ENCODE data around the gene SLC13A3. TPM values are rescaled to one million over a fixed set of nuclear protein-coding genes. Genes with fewer than 3 reads are reported as not detected.

SLC13A3 gene
- total RNA-seq, 1 experiment from 2014 or later, result 1.3 TPM

- H3K36me3 ChIP-seq (ENCODE audit: insufficient read depth, low read length, poor library complexity, severe bottlenecking), result no peaks in the 10 kb centered on the region
- ChIA-PET CTCF (no interaction called here), POLR2A (ENCODE audit: low non-redundant PET) (no interaction called here)
- H3K27me3 ChIP-seq (replicated peaks; ENCODE audit: insufficient read depth, low read depth, low read length, poor library complexity), result peaks cover 5% of the 10 kb centered on the region
- intact Hi-C loops (cut with micrococcal nuclease; ENCODE audit: unreplicated experiment), result no loop called here
- no peak for DNase-seq (ENCODE audit: low spot score)
- no peaks in the 10 kb centered on the region for H3K9me3 ChIP-seq (ENCODE audit: low read depth, low read length, poor library complexity, severe bottlenecking)
- H3K4me3 ChIP-seq (ENCODE audit: low read depth, low read length, poor library complexity, severe bottlenecking), result no peak overlapping the region
- no TSS peak for BruUV-seq (replicated peaks)
- no peak overlapping the region for H3K27ac ChIP-seq (ENCODE audit: low read depth, low read length, poor library complexity, severe bottlenecking)
- TF ChIP-seq CTCF (conservative IDR thresholded peaks at IDR 0.05; ENCODE audit: low read depth, low read length), result no peak
- TF ChIP-seq EZH2 (IDR thresholded peaks at IDR 0.05; ENCODE audit: borderline replicate concordance, low read depth, low read length, poor library complexity, severe bottlenecking), result no peak
- no peaks in the 10 kb centered on the region for H3K4me1 ChIP-seq (ENCODE audit: insufficient read depth, low read length, poor library complexity, severe bottlenecking)
Measured at GRCh38 chr20:46657618-46658017, 6.4 kb upstream of the SLC13A3 start.

GRCh38 chr20:46657137-46657536 lies 5.9 kb upstream of the SLC13A3 start:
- Histone ChIP-seq H3K9me3 (ENCODE audit: low read depth, low read length, poor library complexity, severe bottlenecking) (no peaks in the 10 kb centered on the region), H3K36me3 (ENCODE audit: insufficient read depth, low read length, poor library complexity, severe bottlenecking) (no peaks in the 10 kb centered on the region), H3K27ac (ENCODE audit: low read depth, low read length, poor library complexity, severe bottlenecking) (no peak overlapping the region), H3K4me1 (ENCODE audit: insufficient read depth, low read length, poor library complexity, severe bottlenecking) (no peaks in the 10 kb centered on the region), H3K27me3 (replicated peaks; ENCODE audit: insufficient read depth, low read depth, low read length, poor library complexity) (peaks cover 8% of the 10 kb centered on the region), H3K4me3 (ENCODE audit: low read depth, low read length, poor library complexity, severe bottlenecking) (no peak overlapping the region)
- ChIA-PET POLR2A (ENCODE audit: low non-redundant PET) (interaction anchor here (0.6 kb wide), 1 partner anchor 8 kb away, joined by 4 read pairs; no protein-coding TSS in a partner anchor), CTCF (no interaction called here)
- intact Hi-C loops (cut with micrococcal nuclease; ENCODE audit: unreplicated experiment), result no loop called here
- DNase-seq (ENCODE audit: low spot score), result no peak
- TF ChIP-seq EZH2 (IDR thresholded peaks at IDR 0.05; ENCODE audit: borderline replicate concordance, low read depth, low read length, poor library complexity, severe bottlenecking) (no peak), CTCF (conservative IDR thresholded peaks at IDR 0.05; ENCODE audit: low read depth, low read length) (no peak)
- no TSS peak for BruUV-seq (replicated peaks)

- Histone ChIP-seq H3K27ac (ENCODE audit: low read depth, low read length, poor library complexity, severe bottlenecking) (no peak overlapping the region), H3K27me3 (replicated peaks; ENCODE audit: insufficient read depth, low read depth, low read length, poor library complexity) (peaks cover 44% of the 10 kb centered on the region), H3K9me3 (ENCODE audit: low read depth, low read length, poor library complexity, severe bottlenecking) (no peaks in the 10 kb centered on the region), H3K36me3 (ENCODE audit: insufficient read depth, low read length, poor library complexity, severe bottlenecking) (no peaks in the 10 kb centered on the region), H3K4me3 (ENCODE audit: low read depth, low read length, poor library complexity, severe bottlenecking) (no peak overlapping the region), H3K4me1 (ENCODE audit: insufficient read depth, low read length, poor library complexity, severe bottlenecking) (no peaks in the 10 kb centered on the region)
- ChIA-PET CTCF (no interaction called here), POLR2A (ENCODE audit: low non-redundant PET) (no interaction called here)
- intact Hi-C loops (cut with micrococcal nuclease; ENCODE audit: unreplicated experiment), result no loop called here
- no TSS peak for BruUV-seq (replicated peaks)
- TF ChIP-seq CTCF (conservative IDR thresholded peaks at IDR 0.05; ENCODE audit: low read depth, low read length) (no peak), EZH2 (IDR thresholded peaks at IDR 0.05; ENCODE audit: borderline replicate concordance, low read depth, low read length, poor library complexity, severe bottlenecking) (no peak)
- DNase-seq (ENCODE audit: low spot score), result no peak
Measured at GRCh38 chr20:46652699-46653098, 1.4 kb upstream of the SLC13A3 start.
